Smooth muscle cell of the brain vasculature (primary cell): ENCODE measurements around the gene COQ9.
"Not testable (repeated sequence)": the region's sequence is repeated elsewhere in the genome, so short reads cannot be mapped to it uniquely, and the experiment has no call there.

Experiments used
- DNase-seq: peaks from one replicate; pipeline ENCODE4 v3.0.0-alpha.2; 2012; ENCODE audit warnings: low read depth, low spot score

COQ9 gene

GRCh38 chr16:57485916-57486857 lies 38.9 kb downstream of the COQ9 start, which contains the start of gene DOK4:
Gene DOK4, minus strand, starts transcription at chr16:57486493. Its CDS starts 6,986 bp downstream, at chr16:57479507.
- no peak for DNase-seq

DNA sequence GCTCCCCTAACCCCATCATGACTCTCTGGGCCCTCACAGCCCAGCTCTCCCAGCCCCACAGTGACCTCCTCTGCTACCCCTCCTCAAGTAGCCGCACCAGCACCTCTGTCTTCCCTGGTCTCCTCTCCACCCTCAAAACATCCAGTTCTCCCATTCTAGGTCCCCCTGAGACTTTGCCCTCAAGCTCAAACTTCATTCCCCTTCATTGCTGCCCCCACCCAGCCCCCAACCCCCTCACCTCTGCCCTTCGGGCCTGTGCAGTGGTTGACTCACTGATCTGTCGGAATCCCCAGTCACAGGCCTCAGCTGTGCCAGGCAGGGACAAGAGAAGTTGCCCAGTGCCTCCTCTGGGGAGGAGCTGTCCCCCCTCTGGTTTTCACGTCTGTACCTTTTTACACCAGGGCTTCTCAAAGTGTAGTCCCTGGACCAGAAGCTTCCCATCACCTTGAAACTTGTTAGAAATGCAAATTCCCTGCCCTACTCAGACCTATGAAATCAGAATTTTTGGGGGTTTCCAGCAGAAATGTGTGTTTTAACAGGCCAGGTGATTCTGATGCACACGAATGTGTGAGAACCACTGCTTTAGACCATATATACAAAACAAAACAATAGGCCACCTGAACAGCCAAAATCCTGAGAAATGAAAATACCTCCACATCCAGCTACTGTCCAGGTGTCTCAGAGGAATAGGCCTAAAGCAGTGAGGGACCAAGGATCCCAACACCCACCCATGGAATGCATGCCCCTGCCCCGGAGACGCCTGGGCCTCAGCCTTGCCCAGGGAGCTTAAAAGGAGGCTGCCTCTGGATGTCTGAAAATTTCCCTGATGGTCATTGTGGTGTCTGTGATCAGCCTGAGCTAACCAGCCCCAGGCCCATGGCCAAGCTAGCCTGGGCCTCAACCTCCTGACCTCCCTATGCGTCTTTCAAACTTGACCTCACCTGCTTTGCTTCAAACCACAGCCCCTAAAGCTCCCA lies 39.9 kb downstream of the COQ9 start:
- no peak for DNase-seq

GRCh38 chr16:57489229-57489628 lies 42.0 kb downstream of the COQ9 start:
- no peak for DNase-seq

DNA sequence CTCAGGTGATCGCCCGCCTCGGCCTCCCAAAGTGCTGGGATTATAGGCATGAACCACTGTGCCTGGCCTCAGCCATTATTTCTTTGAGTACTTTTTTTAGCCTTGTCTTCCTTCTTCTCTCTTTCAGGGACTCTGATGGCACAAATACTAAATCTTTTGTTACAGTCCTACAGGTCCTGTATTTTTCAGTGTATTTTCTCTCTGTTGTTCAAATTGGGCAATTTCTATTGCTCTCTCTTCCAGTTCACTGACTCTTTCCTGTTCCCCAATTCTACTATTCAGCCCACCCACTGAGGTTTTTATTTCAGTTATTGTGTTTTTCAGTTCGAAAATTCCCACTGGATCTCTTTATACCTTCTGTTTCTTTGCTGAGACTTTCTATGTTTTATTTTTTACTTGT lies 46.5 kb downstream of the COQ9 start:
- no peak for DNase-seq

DNA sequence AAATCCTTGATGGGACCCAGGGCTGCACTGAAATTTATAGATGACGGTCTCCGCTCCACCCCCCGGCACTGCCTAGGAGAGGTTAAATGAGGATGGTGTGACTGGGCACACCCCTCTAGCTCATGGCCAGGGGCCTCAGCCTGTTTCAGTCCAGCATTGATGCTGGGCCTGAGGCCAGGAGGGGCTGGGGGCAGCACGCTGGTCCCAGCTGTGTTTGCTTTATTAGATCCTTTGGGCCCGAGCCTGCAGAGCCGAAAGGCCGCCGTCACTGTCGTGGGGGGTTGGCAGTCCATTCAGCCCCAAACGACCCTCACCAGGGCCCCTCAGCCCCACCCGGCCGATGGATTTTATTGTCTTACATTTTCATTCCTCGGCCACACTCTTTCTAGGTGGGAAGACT lies 49.8 kb downstream of the COQ9 start:
- DNase-seq: no peak

- no peak for DNase-seq
Measured at GRCh38 chr16:57498031-57498430, 50.8 kb downstream of the COQ9 start.

GRCh38 chr16:57499941-57500340 lies 52.7 kb downstream of the COQ9 start:
- DNase-seq: not testable (repeated sequence)

DNA sequence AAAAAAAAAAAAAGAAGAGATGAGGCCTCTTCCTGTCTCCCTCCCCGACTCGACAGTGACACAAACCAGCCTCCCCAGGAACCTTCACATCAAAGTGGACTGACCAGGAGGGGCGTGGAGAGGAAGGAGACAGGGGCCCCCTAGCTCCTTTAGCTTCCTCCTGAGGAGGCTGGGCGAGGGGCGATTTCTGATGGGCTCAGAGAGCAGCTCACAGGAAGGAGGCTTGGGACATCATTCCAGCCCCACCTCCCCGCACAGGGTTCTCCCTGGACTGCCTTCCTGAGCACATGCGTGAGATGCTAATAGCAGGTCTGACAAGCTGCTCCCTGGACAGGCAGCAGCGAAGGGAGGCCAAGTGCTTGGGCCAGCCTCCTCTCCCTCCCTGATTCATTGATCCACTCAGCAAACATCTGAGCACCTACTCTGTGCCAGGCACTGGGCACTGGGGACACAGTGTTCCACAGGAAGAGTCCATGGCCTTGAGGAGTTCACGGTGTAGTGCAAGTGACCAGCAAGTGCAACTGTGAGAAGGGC lies 53.4 kb downstream of the COQ9 start:
- DNase-seq: no peak

GRCh38 chr16:57501492-57501891 lies 54.2 kb downstream of the COQ9 start:
- no peak for DNase-seq

GRCh38 chr16:57502048-57502775 lies 54.9 kb downstream of the COQ9 start:
- no peak for DNase-seq

DNA sequence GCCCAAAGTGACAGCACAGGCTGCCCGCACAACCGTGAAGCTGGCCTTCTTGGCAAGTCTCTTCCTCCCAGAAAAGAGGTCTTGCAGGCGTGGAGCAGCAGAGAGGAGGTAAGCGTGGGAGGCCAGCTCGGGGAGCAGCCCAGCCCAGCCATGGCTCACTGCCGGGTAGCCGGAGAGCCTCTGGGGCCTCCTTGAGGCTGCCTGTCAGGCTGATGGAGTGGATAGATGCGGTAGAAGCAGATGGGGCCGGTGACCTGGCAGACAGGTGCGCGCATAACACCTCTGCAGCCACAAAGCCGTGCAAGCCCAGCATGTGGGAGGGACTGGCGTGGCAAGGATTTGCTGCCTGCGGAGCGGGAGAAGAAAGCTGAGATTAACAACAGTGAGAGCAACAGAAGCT lies 56.1 kb downstream of the COQ9 start:
- no peak for DNase-seq

GRCh38 chr16:57504001-57504400 lies 56.7 kb downstream of the COQ9 start:
- no peak for DNase-seq

DNA sequence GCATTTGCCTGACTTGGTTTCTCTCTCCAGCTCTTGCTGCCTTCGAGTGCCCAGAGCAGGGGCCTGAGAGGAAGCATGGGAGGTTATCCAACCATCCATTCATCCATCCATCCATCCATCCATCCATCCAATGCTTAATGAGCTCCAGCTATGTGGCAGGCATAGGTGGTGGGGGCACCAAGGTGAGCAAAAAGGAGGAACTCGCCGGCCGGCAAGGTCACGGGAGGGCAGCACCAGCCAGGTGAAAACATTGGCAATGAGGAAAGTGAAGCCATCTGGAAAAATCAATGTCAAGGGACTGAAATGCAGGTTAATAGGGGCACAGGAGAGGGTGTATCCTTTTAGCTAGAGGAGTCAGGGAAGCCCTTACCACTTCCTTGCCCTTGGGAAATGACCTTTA lies 57.2 kb downstream of the COQ9 start:
- no peak for DNase-seq

DNA sequence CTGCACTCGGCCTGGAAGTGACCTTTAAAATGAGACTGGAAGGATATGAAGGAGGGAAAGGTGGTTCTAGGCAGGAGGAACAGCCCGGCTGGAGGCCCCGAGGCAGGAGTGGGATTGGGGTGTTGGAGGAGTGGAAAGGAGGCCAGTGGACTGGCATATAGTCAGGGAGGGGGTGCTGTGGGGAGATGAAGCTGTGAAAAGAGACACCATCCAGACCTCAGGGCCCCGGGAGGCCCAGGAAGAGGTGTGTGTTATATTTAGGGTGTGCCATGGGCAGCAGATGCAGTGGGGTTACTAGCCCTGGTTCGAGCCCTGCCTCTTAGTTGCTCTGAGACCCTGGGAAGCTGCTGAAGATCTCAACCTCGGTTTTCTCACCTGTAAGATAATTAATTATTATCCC lies 57.9 kb downstream of the COQ9 start:
- DNase-seq: no peak

DNA sequence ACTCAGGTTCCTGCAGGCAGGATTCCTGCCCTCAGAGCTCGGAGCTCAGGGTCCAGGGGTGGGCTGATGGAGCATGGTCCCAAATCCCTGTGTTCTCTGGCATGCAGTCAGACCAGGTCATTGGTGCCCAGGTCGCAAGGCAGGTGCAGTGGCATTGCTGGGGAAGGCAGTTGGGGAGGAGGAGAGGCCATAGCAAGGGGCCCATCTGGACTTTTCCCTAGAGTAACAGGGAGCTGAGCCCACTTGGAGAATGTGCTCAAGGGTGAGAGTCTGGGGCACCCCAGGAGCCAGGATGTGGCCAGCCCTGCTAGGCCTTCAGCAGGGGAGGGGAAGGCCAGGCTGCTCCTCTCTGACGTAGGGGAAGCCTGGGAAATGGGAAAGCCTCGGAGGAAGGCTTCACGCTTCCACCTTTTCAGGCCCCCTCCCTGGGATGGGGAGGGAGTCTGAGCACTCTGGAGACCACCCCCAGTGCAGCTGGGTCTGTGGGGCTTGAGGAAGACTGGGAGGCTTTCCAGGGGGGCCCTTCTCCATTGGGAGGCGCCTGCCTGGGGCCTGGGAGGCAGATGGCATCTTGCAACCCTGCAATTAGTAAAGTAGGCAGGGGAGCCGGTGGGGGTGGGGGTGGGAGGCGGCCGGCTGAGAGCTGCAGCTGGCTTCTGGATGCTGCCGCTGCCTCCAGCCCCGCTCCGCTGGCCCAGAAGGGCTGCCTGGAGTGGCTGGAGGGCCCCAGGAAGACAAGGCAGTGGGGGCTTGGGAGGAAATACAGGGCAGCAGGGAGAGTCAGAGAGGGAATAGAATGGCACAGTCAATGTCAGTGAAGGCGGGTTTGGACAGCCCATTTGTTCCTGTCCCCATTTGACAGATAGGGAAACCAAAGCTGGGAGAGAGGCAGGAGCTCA lies 60.1 kb downstream of the COQ9 start:
- DNase-seq: no peak

DNA sequence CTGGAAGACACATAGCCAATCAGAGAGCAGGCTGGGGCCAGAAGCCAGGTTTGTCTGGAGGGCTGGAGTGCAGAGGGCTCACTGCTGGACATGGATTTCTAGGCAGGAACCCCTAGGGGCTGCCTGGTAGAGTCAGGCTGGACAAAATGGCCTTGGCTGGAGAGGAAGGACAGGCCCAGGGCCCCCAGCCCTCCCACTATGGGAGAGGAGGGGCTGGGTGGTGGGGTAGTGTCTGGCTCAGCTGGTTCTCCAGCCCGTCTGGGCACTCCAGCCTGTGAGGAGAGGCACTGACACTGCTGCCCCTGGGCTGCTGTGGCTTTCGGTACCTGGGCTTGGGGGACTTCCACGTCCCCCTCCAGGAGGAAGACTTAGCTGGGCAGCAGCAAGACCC lies 60.8 kb downstream of the COQ9 start:
- DNase-seq: no peak

DNA sequence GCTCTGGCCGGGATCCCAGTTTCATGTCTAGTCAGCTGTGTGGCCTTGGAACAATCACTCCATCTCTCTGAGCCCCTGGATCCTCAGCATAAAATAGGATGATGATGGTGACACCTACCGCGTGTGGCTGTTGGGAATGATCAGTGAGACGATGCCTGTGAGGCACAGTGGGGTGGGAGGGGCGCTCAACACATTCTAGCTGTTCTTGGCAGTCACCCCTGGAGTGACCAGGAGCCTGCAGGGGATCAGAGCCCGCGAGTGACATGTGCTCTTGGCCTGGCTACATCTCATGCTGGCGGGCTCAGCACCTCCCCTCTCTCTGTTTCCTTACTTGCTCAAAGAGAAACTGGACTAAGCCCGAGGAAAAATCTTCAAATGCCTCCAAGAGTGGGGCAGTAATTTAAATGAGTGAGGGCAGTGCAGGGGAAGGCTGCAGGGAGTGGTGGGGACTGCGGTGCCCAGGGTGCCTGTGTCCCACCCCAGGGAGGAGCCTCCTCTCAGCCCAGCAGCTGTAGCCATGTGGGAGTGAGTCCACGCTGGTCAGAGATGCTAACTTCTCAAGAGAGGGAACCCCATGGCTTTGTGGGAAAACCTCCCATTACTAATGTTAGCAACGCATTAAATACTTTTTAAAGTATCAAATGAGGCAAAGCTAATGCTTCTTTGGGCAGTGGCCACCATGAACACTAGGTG lies 62.1 kb downstream of the COQ9 start:
- DNase-seq: no peak

- no peak for DNase-seq
Measured at GRCh38 chr16:57510016-57510871, 63.0 kb downstream of the COQ9 start.
